ENCODE measurements around the gene ROR2.

DNA sequence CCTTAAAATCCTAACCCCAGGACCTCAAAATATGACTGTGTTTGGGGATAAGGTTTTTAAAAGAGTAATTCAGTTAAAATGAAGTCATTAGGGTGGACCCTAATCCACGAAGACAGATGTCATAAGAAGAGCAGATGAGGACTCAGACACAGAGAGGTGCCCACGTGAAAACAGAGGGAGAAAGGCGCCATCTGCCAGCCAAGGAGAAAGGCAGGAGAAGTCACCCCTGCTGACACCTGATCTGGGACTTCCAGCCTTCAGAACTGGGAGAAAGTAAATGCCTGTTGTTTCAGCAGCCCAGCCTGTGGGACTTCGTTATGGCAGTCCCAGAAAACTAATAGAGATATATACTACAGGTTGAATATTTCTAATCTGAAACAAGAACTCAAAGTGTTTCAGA lies 67.4 kb downstream of the ROR2 start:
- TF ChIP-seq CTCF (IDR thresholded peaks at IDR 0.05), result no peak
- no peak for TF ChIP-seq POLR2A (IDR thresholded peaks at IDR 0.05)
- TF ChIP-seq EP300 (IDR thresholded peaks at IDR 0.05), result no peak
